OCI-LY3 (cell line): ENCODE results near the gene HPS5.

Experiments used
- H2AFZ ChIP-seq: fragments of 200-600, 300-600 bp; shearing (Covaris generic); 2 replicates; pipeline ENCODE4 v1.6.0; 2014; ENCODE audit warnings: antibody characterized with exemption, low read depth, low read length
- H3K27ac ChIP-seq: fragments of 200-600, 300-600 bp; sonication (generic); 2 replicates; pipeline ENCODE4 v1.5.1; 2014; ENCODE audit warnings: mild to moderate bottlenecking, low read length, moderate library complexity, mixed read lengths
- H3K27me3 ChIP-seq: fragments of 200-600, 300-600 bp; sonication (generic); 2 replicates; pipeline ENCODE4 v1.6.1; 2014; ENCODE audit warnings: low read depth, low read length, mixed read lengths
- H3K36me3 ChIP-seq: fragments of 200-600, 300-600 bp; sonication (generic); replicated peaks from 2 replicates; pipeline ENCODE3; 2014; ENCODE audit warnings: low read depth, low read length, mixed read lengths
- H3K4me1 ChIP-seq: fragments of 300-600, 200-600 bp; sonication (generic); 2 replicates; pipeline ENCODE4 v1.6.1; 2014; ENCODE audit warnings: low read length, mixed read lengths
- H3K4me2 ChIP-seq: fragments of 200-600, 300-600 bp; sonication (generic); 2 replicates; pipeline ENCODE4 v1.6.1; 2014; ENCODE audit warnings: low read length, mixed read lengths
- H3K4me3 ChIP-seq: fragments of 300-600, 200-600 bp; sonication (generic); 2 replicates; pipeline ENCODE4 v1.5.1; 2014; ENCODE audit warnings: antibody characterized with exemption, mild to moderate bottlenecking, low read length, moderate library complexity
- H3K79me2 ChIP-seq: fragments of 300-600, 200-600 bp; shearing (Covaris generic); 2 replicates; pipeline ENCODE4 v1.6.1; 2014; ENCODE audit warnings: mild to moderate bottlenecking, low read length, mixed read lengths
- H3K9ac ChIP-seq: fragments of 300-600, 200-600 bp; shearing (Covaris generic); 2 replicates; pipeline ENCODE4 v1.6.0; 2014; ENCODE audit warnings: mild to moderate bottlenecking, low read length, moderate library complexity
- H3K9me3 ChIP-seq: fragments of 200-600, 300-600 bp; shearing (Covaris generic); 2 replicates; pipeline ENCODE4 v1.6.1; 2014; ENCODE audit warnings: low read length, mixed read lengths; ENCODE audit not compliant: insufficient read depth
- H4K20me1 ChIP-seq: fragments of 200-600, 300-600 bp; sonication (generic); 2 replicates; pipeline ENCODE4 v1.6.1; 2016; ENCODE audit warnings: low read length, mixed read lengths; ENCODE audit not compliant: insufficient read depth
- CTCF ChIP-seq: fragments of 200-600, 300-600 bp; sonication (generic); IDR thresholded peaks from 2 replicates; pipeline ENCODE4 v1.5.1; 2014; ENCODE audit warnings: antibody characterized with exemption, low read length, low read depth
- EZH2phosphoT487 ChIP-seq: fragments of 200-600 bp; shearing (Covaris generic); IDR thresholded peaks from 2 replicates; pipeline ENCODE4 v1.6.1; 2018; ENCODE audit warnings: antibody characterized with exemption, mixed run types, low read depth

Gene HPS5

GRCh38 chr11:18282626-18283025 lies 39.3 kb downstream of the HPS5 start:
- H3K4me2 ChIP-seq, result peak overlapping the region; percentile 33
- peak overlapping the region; percentile 45 for H3K27ac ChIP-seq
- no peaks in the 10 kb centered on the region for H3K9me3 ChIP-seq
- H3K79me2 ChIP-seq, result 0 out of 2 replicates have a peak, but pooled peaks cover 7% of the 10 kb centered on the region
- 0 out of 2 replicates have a peak, but pooled peaks cover 4% of the 10 kb centered on the region for H4K20me1 ChIP-seq
- H3K36me3 ChIP-seq, result peaks cover 72% of the 10 kb centered on the region
- TF ChIP-seq EZH2phosphoT487 (no peak), CTCF (no peak)
- no peak overlapping the region; the same call in 1 of the 2 replicates for H3K9ac ChIP-seq
- peaks cover 37% of the 10 kb centered on the region for H3K4me1 ChIP-seq
- H3K27me3 ChIP-seq, result no peaks in the 10 kb centered on the region
- no peak overlapping the region for H3K4me3 ChIP-seq
- no peak overlapping the region for H2AFZ ChIP-seq

GRCh38 chr11:18280438-18281045 lies 41.4 kb downstream of the HPS5 start:
- H3K27ac ChIP-seq, result peak overlapping the region; percentile 70

GRCh38 chr11:18277565-18278271 lies 44.2 kb downstream of the HPS5 start:
- Histone ChIP-seq H3K79me2 (0 out of 2 replicates have a peak, but pooled peaks cover 7% of the 10 kb centered on the region), H3K4me2 (no peak overlapping the region), H3K36me3 (peaks cover 35% of the 10 kb centered on the region), H3K9ac (no peak overlapping the region), H3K27ac (no peak overlapping the region), H2AFZ (no peak overlapping the region), H3K9me3 (no peaks in the 10 kb centered on the region), H4K20me1 (0 out of 2 replicates have a peak, but pooled peaks cover 4% of the 10 kb centered on the region), H3K4me3 (no peak overlapping the region), H3K4me1 (peaks cover 30% of the 10 kb centered on the region), H3K27me3 (no peaks in the 10 kb centered on the region)
- TF ChIP-seq EZH2phosphoT487 (no peak), CTCF (no peak)

More at GRCh38 chr11:18280438-18281045, 41.4 kb downstream of the HPS5 start:
- peaks cover 37% of the 10 kb centered on the region for H3K4me1 ChIP-seq
- peak overlapping the region; percentile 80 for H3K4me2 ChIP-seq
- 0 out of 2 replicates have a peak, but pooled peaks cover 7% of the 10 kb centered on the region for H3K79me2 ChIP-seq
- peak overlapping the region; percentile 54 for H3K4me3 ChIP-seq
- H4K20me1 ChIP-seq, result 0 out of 2 replicates have a peak, but pooled peaks cover 4% of the 10 kb centered on the region
- H3K9ac ChIP-seq, result no peak overlapping the region; the same call in 1 of the 2 replicates
- H3K27me3 ChIP-seq, result no peaks in the 10 kb centered on the region
- no peak overlapping the region for H2AFZ ChIP-seq
- H3K36me3 ChIP-seq, result peaks cover 56% of the 10 kb centered on the region
- TF ChIP-seq CTCF, result no peak
- no peaks in the 10 kb centered on the region for H3K9me3 ChIP-seq

- H3K4me3 ChIP-seq, result no peak overlapping the region
- H3K36me3 ChIP-seq, result no peaks in the 10 kb centered on the region
- TF ChIP-seq CTCF (no peak), EZH2phosphoT487 (no peak)
- no peak overlapping the region for H3K27ac ChIP-seq
- no peaks in the 10 kb centered on the region for H3K79me2 ChIP-seq
- no peaks in the 10 kb centered on the region for H3K9me3 ChIP-seq
- no peaks in the 10 kb centered on the region for H3K27me3 ChIP-seq
- H4K20me1 ChIP-seq, result no peaks in the 10 kb centered on the region
- no peak overlapping the region for H3K4me2 ChIP-seq
- H2AFZ ChIP-seq, result no peak overlapping the region
- peaks cover 13% of the 10 kb centered on the region for H3K4me1 ChIP-seq
- H3K9ac ChIP-seq, result no peak overlapping the region
Measured at GRCh38 chr11:18271206-18271605, 50.7 kb downstream of the HPS5 start.
